ENCODE data around the gene KIRREL2. TPM values are rescaled to one million over a fixed set of nuclear protein-coding genes. Genes with fewer than 3 reads are reported as not detected.

Gene KIRREL2
- total and polyA plus RNA-seq, 2 of the 8 experiments (the other 6 are each of a cell fraction or from before 2014, with no cell fraction given): 2.4 to 4.6 TPM

GRCh38 chr19:35915443-35915842, 58.7 kb downstream of the KIRREL2 start (continued):
- no peak for TF ChIP-seq EP300 (IDR thresholded peaks at IDR 0.05; ENCODE audit: borderline replicate concordance in 1 of 2, low read depth in 2 of 2, low read length in 2 of 2)

Small RNA genes within 50 kb of the gene (small RNA-seq; reads per million reads assigned to genes)
- not detected for gene RN7SL402P (ENCODE audit: insufficient read depth)

Other genes with a start within 250 kb of the KIRREL2 start
- gene HAUS5, start 244.2 kb upstream of the KIRREL2 start, total RNA-seq (2021; fragmentation: NEBNext Ultra II Directional; extraction: Animal tissue kit (Norgen Biotek cat#: 25700)): 18.9 and 25.7 TPM in 2 replicates
- gene HAUS5, start 244.2 kb upstream of the KIRREL2 start, polyA plus RNA-seq (2011; rRNA removed): 13.8 and 20.1 TPM in 2 replicates
- gene RBM42, start 227.9 kb upstream of the KIRREL2 start, total RNA-seq (2021; fragmentation: NEBNext Ultra II Directional; extraction: Animal tissue kit (Norgen Biotek cat#: 25700)): 80.8 and 83.3 TPM in 2 replicates
- 59.8 and 83.6 TPM in 2 replicates for gene RBM42, start 227.9 kb upstream of the KIRREL2 start, polyA plus RNA-seq (2011; rRNA removed)
- 0.88 and 1.8 TPM in 2 replicates for gene ETV2, start 215.2 kb upstream of the KIRREL2 start, total RNA-seq (2021; fragmentation: NEBNext Ultra II Directional; extraction: Animal tissue kit (Norgen Biotek cat#: 25700))
- 1.3 and 2.3 TPM in 2 replicates for gene ETV2, start 215.2 kb upstream of the KIRREL2 start, polyA plus RNA-seq (2011; rRNA removed)
- gene COX6B1, start 208.6 kb upstream of the KIRREL2 start, total RNA-seq (2021; fragmentation: NEBNext Ultra II Directional; extraction: Animal tissue kit (Norgen Biotek cat#: 25700)): 436 and 437 TPM in 2 replicates
- 884 and 1,052 TPM in 2 replicates for gene COX6B1, start 208.6 kb upstream of the KIRREL2 start, polyA plus RNA-seq (2011; rRNA removed)
- 0.56 and 0.61 TPM in 2 replicates for gene UPK1A, start 190.4 kb upstream of the KIRREL2 start, total RNA-seq (2021; fragmentation: NEBNext Ultra II Directional; extraction: Animal tissue kit (Norgen Biotek cat#: 25700))
- gene UPK1A, start 190.4 kb upstream of the KIRREL2 start, polyA plus RNA-seq (2011; rRNA removed): 9.8 and 9.9 TPM in 2 replicates
- gene ZBTB32, start 152.4 kb upstream of the KIRREL2 start, total RNA-seq (2021; fragmentation: NEBNext Ultra II Directional; extraction: Animal tissue kit (Norgen Biotek cat#: 25700)): 0.42 and 0.50 TPM in 2 replicates
- gene ZBTB32, start 152.4 kb upstream of the KIRREL2 start, polyA plus RNA-seq (2011; rRNA removed): 0.11 and 0.17 TPM in 2 replicates
- 38.6 and 41.5 TPM in 2 replicates for gene KMT2B, start 138.9 kb upstream of the KIRREL2 start, total RNA-seq (2021; fragmentation: NEBNext Ultra II Directional; extraction: Animal tissue kit (Norgen Biotek cat#: 25700))
- 26.7 and 42.2 TPM in 2 replicates for gene KMT2B, start 138.9 kb upstream of the KIRREL2 start, polyA plus RNA-seq (2011; rRNA removed)
- 8.4 and 12.2 TPM in 2 replicates for gene IGFLR1, start 114.5 kb upstream of the KIRREL2 start, total RNA-seq (2021; fragmentation: NEBNext Ultra II Directional; extraction: Animal tissue kit (Norgen Biotek cat#: 25700))
- 28.9 and 40.3 TPM in 2 replicates for gene IGFLR1, start 114.5 kb upstream of the KIRREL2 start, polyA plus RNA-seq (2011; rRNA removed)
- gene U2AF1L4, start 111.5 kb upstream of the KIRREL2 start, total RNA-seq (2021; fragmentation: NEBNext Ultra II Directional; extraction: Animal tissue kit (Norgen Biotek cat#: 25700)): 15.1 and 18.5 TPM in 2 replicates
- gene U2AF1L4, start 111.5 kb upstream of the KIRREL2 start, polyA plus RNA-seq (2011; rRNA removed): 32.7 TPM in 2 replicates
- 75.3 and 80.2 TPM in 2 replicates for gene PSENEN, start 111.3 kb upstream of the KIRREL2 start, total RNA-seq (2021; fragmentation: NEBNext Ultra II Directional; extraction: Animal tissue kit (Norgen Biotek cat#: 25700))
- gene PSENEN, start 111.3 kb upstream of the KIRREL2 start, polyA plus RNA-seq (2011; rRNA removed): 66.7 and 73.9 TPM in 2 replicates
- gene LIN37, start 108.3 kb upstream of the KIRREL2 start, total RNA-seq (2021; fragmentation: NEBNext Ultra II Directional; extraction: Animal tissue kit (Norgen Biotek cat#: 25700)): 2.9 and 3.8 TPM in 2 replicates
- 8.5 and 9.8 TPM in 2 replicates for gene LIN37, start 108.3 kb upstream of the KIRREL2 start, polyA plus RNA-seq (2011; rRNA removed)
- gene HSPB6, start 99.9 kb upstream of the KIRREL2 start, total RNA-seq (2021; fragmentation: NEBNext Ultra II Directional; extraction: Animal tissue kit (Norgen Biotek cat#: 25700)): 0.44 TPM in 1 of 2 replicates, not detected in the other
- 0.91 and 1.6 TPM in 2 replicates for gene HSPB6, start 99.9 kb upstream of the KIRREL2 start, polyA plus RNA-seq (2011; rRNA removed)
- gene PROSER3, start 98.7 kb upstream of the KIRREL2 start, total RNA-seq (2021; fragmentation: NEBNext Ultra II Directional; extraction: Animal tissue kit (Norgen Biotek cat#: 25700)): 20.8 and 28.9 TPM in 2 replicates
- 17.8 and 27.8 TPM in 2 replicates for gene PROSER3, start 98.7 kb upstream of the KIRREL2 start, polyA plus RNA-seq (2011; rRNA removed)
- 25.0 and 25.2 TPM in 2 replicates for gene ARHGAP33, start 81.3 kb upstream of the KIRREL2 start, total RNA-seq (2021; fragmentation: NEBNext Ultra II Directional; extraction: Animal tissue kit (Norgen Biotek cat#: 25700))
- 6.5 and 11.2 TPM in 2 replicates for gene ARHGAP33, start 81.3 kb upstream of the KIRREL2 start, polyA plus RNA-seq (2011; rRNA removed)
- gene PRODH2, start 44.1 kb upstream of the KIRREL2 start, total RNA-seq (2021; fragmentation: NEBNext Ultra II Directional; extraction: Animal tissue kit (Norgen Biotek cat#: 25700)): not detected in 2 replicates
- not detected in 2 replicates for gene PRODH2, start 44.1 kb upstream of the KIRREL2 start, polyA plus RNA-seq (2011; rRNA removed)
- 0.40 and 1.4 TPM in 2 replicates for gene NPHS1, start 4.4 kb upstream of the KIRREL2 start, total RNA-seq (2021; fragmentation: NEBNext Ultra II Directional; extraction: Animal tissue kit (Norgen Biotek cat#: 25700))
- gene NPHS1, start 4.4 kb upstream of the KIRREL2 start, polyA plus RNA-seq (2011; rRNA removed): 1.3 and 1.9 TPM in 2 replicates
- 22.0 and 22.2 TPM in 2 replicates for gene APLP1, start 11.7 kb downstream of the KIRREL2 start, total RNA-seq (2021; fragmentation: NEBNext Ultra II Directional; extraction: Animal tissue kit (Norgen Biotek cat#: 25700))
- 19.9 and 32.4 TPM in 2 replicates for gene APLP1, start 11.7 kb downstream of the KIRREL2 start, polyA plus RNA-seq (2011; rRNA removed)
- gene NFKBID, start 43.6 kb downstream of the KIRREL2 start, total RNA-seq (2021; fragmentation: NEBNext Ultra II Directional; extraction: Animal tissue kit (Norgen Biotek cat#: 25700)): 12.0 and 13.2 TPM in 2 replicates
- 10.0 and 22.1 TPM in 2 replicates for gene NFKBID, start 43.6 kb downstream of the KIRREL2 start, polyA plus RNA-seq (2011; rRNA removed)
- 1.1 TPM in 1 of 2 replicates, not detected in the other for gene HCST, start 45.6 kb downstream of the KIRREL2 start, total RNA-seq (2021; fragmentation: NEBNext Ultra II Directional; extraction: Animal tissue kit (Norgen Biotek cat#: 25700))
- gene HCST, start 45.6 kb downstream of the KIRREL2 start, polyA plus RNA-seq (2011; rRNA removed): 2.8 and 3.0 TPM in 2 replicates
- gene TYROBP, start 51.4 kb downstream of the KIRREL2 start, total RNA-seq (2021; fragmentation: NEBNext Ultra II Directional; extraction: Animal tissue kit (Norgen Biotek cat#: 25700)): not detected in 2 replicates
- 0.18 and 0.19 TPM in 2 replicates for gene TYROBP, start 51.4 kb downstream of the KIRREL2 start, polyA plus RNA-seq (2011; rRNA removed)
- 15.2 and 16.8 TPM in 2 replicates for gene LRFN3, start 79.5 kb downstream of the KIRREL2 start, total RNA-seq (2021; fragmentation: NEBNext Ultra II Directional; extraction: Animal tissue kit (Norgen Biotek cat#: 25700))
- 4.6 and 8.0 TPM in 2 replicates for gene LRFN3, start 79.5 kb downstream of the KIRREL2 start, polyA plus RNA-seq (2011; rRNA removed)
- gene SDHAF1, start 138.3 kb downstream of the KIRREL2 start, total RNA-seq (2021; fragmentation: NEBNext Ultra II Directional; extraction: Animal tissue kit (Norgen Biotek cat#: 25700)): 16.0 and 16.8 TPM in 2 replicates
- gene SDHAF1, start 138.3 kb downstream of the KIRREL2 start, polyA plus RNA-seq (2011; rRNA removed): 21.3 and 27.7 TPM in 2 replicates
- 20.8 and 21.8 TPM in 2 replicates for gene SYNE4, start 151.9 kb downstream of the KIRREL2 start, total RNA-seq (2021; fragmentation: NEBNext Ultra II Directional; extraction: Animal tissue kit (Norgen Biotek cat#: 25700))
- 22.6 and 29.1 TPM in 2 replicates for gene SYNE4, start 151.9 kb downstream of the KIRREL2 start, polyA plus RNA-seq (2011; rRNA removed)
- 19.2 and 24.8 TPM in 2 replicates for gene ALKBH6, start 157.3 kb downstream of the KIRREL2 start, total RNA-seq (2021; fragmentation: NEBNext Ultra II Directional; extraction: Animal tissue kit (Norgen Biotek cat#: 25700))
- gene ALKBH6, start 157.3 kb downstream of the KIRREL2 start, polyA plus RNA-seq (2011; rRNA removed): 33.3 and 51.2 TPM in 2 replicates
- 21.7 and 33.7 TPM in 2 replicates for gene CLIP3, start 176.0 kb downstream of the KIRREL2 start, total RNA-seq (2021; fragmentation: NEBNext Ultra II Directional; extraction: Animal tissue kit (Norgen Biotek cat#: 25700))
- 5.9 and 12.0 TPM in 2 replicates for gene CLIP3, start 176.0 kb downstream of the KIRREL2 start, polyA plus RNA-seq (2011; rRNA removed)
- gene THAP8, start 197.4 kb downstream of the KIRREL2 start, total RNA-seq (2021; fragmentation: NEBNext Ultra II Directional; extraction: Animal tissue kit (Norgen Biotek cat#: 25700)): 6.0 and 6.4 TPM in 2 replicates
- gene THAP8, start 197.4 kb downstream of the KIRREL2 start, polyA plus RNA-seq (2011; rRNA removed): 11.1 and 14.8 TPM in 2 replicates
- 39.5 and 39.8 TPM in 2 replicates for gene WDR62, start 198.0 kb downstream of the KIRREL2 start, total RNA-seq (2021; fragmentation: NEBNext Ultra II Directional; extraction: Animal tissue kit (Norgen Biotek cat#: 25700))
- gene WDR62, start 198.0 kb downstream of the KIRREL2 start, polyA plus RNA-seq (2011; rRNA removed): 28.2 and 39.9 TPM in 2 replicates

Data from H1 (cell line).